HG02588 (cell line): ENCODE results near the gene CRYGC.

ENCODE experiments used
- ATAC-seq: cut with Tn5 transposase; IDR thresholded peaks from one replicate; pipeline ENCODE4 v1.9.1; 2021; ENCODE audit warnings: mild to moderate bottlenecking, moderate library complexity; ENCODE audit not compliant: unreplicated experiment

Gene CRYGC, protein sequence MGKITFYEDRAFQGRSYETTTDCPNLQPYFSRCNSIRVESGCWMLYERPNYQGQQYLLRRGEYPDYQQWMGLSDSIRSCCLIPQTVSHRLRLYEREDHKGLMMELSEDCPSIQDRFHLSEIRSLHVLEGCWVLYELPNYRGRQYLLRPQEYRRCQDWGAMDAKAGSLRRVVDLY

DNA sequence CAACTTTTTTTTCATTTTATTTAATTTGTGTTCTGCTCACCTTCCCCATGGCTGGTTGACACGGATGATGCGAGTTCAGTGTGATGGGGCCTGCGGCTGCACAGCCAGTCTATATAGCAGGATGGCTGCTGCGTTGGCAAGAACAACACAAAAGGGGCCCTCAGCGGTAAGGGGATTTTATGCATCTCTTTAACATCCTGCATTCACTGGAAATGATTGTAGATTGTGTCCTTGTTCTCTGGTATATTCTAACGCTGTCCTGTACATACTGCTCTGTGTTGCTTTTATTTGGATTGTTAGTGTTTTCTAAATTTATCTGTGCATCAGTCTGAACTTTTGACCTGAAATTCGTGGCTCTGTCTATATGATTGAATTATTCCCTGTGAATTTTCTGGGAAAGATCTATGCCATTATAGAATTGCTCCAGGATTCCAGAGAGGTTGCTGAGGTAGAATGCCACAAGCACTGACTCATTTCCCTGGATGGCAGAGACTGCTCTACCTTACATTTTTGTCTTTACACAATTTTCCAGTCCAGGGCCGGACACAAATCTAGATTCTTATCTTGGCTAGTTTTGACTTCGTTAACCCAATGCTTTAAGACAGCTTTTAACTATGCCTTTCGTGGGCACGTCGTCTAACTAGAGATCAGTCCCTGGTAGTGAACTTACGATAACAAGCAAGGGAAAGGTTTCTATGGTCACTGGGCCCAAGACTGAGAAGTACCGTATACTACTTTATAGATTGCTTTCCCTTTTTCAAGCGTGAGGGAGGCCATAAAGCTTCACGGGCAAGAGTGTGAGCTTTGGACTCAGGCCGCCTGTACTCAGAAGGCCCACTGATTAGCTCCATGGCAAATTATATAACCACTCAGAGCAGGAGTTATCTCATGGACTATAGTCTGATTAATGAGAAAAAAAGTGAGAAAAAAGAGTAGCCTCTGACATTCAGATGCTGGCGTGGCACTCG lies at the start of gene CRYGC:
TSS of gene CRYGC (minus strand) at position 85 of the 968 bp plus-strand sequence. CDS start at position 49, 36 bp downstream.
- no peak for ATAC-seq

DNA sequence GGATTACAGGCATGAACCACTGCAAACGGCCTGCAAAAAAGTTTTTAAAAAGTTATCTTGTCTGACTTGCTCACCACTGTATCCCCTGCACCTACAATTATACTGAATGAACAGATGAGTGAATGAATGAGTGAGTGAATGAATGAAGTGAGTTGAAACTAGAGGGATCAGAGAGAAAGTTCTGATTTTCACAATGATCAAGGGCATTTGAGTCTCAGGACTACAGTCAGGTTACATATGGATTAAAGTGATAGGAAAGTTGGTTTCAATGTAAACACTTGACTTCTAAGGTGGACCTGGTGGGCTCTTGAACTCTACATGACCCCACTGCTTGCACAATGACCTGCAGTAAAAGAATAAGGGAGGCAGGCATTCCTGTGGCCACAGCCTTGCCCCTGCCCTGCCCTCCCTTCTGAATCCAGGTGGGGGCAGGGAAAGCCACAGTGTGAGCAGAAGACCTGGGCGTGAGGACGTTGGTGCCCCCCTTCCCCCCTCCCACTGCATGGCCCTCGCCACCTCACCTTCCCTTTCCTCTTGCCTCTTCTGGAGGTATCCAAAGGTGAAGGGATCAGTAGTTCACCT lies 49.5 kb upstream of the CRYGC start:
- ATAC-seq: no peak

DNA sequence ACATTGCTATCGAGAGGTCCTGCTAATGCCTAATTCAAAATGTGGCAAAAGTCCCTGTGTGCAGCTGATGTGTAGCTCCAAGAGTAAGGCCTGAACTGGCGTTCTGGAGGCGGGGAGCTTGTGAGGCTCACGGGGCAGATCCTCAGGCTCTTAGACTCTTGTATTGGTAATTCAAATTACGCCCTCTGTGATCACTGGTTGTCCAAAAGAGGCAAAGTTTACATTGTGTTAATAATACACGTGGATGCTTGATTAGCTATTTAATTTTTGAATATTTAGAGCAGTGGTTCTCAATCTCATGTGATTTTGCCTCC lies 46.2 kb upstream of the CRYGC start:
- no peak for ATAC-seq

DNA sequence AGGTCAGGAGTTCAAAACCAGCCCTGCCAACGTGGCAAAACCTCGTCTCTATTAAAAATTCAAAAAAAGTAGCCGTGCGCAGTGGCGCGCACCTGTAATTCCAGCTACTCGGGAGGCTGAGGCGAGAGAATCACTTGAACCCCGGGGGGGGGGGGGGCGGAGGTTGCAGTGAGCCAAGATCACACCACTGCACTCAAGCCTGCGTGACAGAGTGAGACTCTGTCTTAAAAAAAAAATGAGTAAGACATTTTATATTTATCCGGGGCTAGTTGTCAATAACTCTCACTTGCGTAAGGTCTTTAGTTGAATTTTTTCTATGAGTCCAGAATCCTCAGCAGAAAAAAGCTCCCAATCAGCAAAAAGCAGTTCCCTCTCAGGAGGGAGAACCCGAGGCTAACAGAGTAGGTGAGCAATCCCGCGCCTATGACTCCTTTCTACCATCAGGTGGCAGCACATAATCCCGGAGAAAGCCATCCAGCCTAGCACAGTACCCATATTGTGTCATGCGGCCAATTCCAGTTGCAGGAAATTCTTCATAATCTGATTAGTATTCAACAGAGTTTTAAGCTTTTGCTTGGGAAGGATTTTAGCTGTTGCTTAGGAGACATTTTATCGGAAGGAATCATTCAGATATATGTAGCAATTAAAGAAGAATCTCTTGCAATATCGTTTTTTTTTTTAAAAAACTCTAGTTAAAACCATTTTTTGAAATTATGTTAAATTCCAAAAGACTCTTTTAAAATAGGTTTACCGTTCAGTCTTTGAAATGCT lies 45.6 kb upstream of the CRYGC start:
- peak; percentile 99 for ATAC-seq

DNA sequence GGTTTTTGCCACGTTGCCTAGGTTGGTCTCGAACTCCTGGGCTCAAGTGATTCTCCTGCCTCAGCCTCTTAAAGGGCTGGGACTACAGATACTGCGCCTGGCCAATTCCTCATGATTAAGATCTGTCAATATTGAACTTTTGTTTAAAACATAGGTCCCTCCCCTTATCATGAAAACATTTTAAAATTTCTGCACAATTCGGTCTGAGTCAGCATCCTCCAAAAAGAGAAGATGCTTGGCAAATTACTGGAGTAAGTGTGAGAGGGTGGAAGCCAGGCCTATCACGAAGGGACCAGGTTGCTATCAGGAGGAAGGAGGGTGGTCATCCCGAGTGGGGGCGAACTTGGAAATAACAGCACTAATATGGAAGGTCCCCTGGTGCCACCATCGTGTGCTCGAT lies 44.5 kb upstream of the CRYGC start:
- ATAC-seq: no peak

DNA sequence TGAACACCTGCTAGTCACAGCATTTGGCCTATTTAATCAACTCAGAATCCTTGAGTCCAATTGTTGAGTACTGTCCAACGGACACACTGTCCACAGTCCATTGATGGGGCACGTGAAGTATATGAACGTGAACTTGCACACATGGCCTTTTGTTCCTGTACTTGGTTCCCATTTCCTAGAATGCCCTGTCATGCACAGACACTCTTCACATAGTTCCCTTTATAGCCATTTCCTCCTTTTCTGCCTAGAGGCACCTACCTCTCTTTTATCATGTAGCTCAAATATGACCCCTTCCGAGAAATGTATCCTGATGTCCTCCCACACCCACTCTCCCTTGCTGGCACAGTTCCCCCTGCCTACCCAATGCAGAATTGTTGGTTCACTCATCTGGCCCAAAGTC lies 42.5 kb upstream of the CRYGC start:
- no peak for ATAC-seq

DNA sequence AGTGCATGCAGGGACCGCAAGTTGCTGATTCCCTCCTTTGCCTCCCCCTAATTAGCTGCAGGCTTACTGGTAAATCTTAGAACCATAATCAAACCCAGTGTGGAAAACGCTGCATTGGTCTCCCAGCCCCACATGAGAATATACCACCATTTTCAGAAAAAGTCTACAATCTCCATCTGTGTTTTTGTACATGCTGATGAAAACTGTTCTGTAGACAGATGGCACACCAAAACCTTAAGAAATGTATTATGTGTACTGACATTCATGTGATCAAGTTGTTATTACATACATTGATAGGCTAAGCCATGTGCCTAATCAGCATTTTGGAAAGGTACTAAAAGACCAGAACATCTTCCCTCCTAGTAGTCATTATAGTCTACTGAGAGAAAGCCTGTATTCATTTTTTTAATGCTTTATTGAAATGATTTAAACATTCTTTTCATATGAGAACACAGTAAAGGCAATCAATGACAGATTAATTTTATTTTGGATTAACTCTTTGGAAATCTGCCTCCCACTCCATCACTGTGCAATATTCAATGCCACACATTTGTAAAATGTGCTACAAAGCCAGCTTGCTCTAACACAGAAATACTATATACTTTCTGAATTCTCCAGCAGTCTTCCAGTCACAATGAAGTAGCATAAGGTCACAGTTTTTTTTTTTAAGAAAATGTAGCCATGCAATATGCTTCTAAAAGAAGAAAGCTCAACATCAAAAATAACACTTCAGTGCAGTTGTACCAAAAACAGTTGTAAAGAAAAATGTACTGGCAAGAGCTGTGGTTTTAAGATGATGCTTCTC lies 35.5 kb upstream of the CRYGC start:
- ATAC-seq: no peak

DNA sequence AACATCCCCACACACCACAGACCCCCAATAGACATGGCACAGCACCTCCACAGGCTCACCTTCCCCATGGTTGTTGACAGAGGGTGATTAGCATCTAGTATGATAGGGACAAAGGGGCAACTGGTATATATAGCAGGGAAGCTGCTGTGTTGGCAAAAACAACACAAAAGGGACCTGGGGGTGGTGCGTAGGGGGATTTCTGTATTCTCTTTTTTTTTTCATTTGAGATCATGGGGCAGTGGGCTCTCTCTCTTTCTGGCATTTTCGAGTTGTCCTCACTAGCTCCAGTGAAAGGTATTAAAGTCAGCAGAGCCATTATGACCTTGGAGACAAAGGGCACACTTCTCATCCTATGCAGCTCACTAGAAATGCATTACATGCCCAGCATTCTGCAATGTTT lies 33.9 kb upstream of the CRYGC start, which contains the start of gene CRYGA:
TSS of gene CRYGA (minus strand) at position 101 of the 400 bp plus-strand sequence. CDS start at position 68, 33 bp downstream.
- ATAC-seq: no peak

DNA sequence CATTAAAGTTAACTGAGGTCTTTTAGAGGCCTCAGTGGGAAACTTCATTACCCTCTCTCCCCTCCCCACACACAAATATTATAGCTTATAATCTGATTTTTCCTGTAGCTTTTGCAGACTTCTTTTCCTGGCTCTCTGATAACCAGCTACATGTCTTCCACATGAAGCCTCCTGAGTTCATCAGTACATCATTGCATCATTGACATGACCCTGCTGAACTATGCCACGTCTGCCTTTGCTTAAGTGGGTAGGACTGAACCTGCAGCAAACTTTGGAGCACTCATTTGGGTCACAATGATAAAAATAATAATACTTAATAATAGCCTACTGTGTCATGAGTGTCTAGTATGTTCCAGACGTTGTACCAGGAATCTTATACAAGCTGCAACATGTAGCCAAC lies 26.8 kb upstream of the CRYGC start:
- ATAC-seq: no peak

DNA sequence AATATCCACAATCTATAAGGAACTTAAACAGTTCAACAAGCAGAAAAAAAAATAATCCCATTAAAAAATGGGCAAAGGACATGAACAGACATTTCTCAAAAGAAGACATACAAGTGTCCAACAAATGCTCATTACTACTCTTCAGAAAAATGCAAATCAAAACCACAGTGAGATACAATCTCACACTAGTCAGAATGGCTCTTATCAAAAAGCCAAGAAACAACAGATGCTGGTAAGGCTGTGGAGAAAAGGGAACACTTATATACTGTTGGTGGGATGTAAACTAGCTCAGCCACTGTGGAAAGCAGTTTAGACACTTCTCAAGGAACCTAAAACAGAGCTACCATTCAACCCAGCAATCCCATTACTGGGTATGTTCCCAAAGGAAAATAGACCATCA lies 23.5 kb upstream of the CRYGC start:
- no peak for ATAC-seq

DNA sequence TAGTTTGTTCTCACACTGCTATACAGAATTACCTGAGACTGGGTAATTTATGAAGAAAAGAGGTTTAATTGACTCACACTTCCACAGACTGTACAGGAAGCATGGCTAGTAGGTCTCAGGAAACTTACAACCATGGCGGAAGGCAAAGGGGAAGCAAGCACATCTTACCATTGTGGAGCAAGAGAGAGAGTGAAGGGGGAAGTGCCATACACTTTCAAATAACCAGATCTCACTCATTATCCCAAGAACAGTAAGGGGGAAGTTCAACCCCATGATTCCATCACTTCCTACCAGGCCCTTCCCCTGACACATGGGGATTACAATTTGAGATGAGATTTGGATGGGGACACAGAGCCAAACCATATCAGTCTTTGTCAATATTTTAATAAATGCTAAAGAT lies 21.3 kb upstream of the CRYGC start:
- ATAC-seq: no peak

DNA sequence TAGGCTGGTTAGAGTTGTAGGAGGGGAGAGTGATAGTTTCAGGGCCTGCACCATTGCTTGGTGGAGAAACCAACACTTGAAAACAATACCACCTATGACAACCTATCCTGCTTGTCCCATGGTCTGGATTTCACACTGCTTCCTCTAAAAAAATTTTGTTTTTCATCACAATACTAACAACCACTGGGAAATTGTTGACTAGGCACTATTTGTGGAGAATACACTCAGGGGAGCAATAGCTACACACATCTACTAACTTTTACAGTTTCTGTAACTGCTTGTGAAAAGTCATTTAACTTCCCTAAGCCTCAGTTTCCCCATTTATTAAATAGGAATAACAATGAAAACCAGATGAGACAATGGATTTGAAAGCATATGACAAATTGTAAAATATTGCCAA lies 20.5 kb upstream of the CRYGC start:
- no peak for ATAC-seq

DNA sequence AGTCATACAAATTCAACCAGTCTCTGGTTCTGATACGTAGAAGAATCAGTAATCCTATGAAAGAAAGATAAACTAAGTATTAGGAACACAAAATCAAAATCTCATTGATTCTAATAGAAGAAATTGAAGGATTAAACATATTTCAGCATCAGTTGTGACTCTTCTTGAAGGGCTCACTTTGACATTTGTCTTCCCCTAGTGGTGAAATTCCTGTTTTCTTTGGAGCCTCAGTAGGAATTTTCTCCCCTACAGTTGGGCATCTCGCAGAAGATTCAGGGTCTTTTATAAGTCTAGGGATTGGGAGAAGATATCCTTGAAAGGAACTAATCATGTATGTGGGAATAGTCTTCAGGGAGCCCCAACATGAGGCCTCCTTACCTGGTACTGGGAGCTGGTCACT lies 19.2 kb upstream of the CRYGC start:
- no peak for ATAC-seq

DNA sequence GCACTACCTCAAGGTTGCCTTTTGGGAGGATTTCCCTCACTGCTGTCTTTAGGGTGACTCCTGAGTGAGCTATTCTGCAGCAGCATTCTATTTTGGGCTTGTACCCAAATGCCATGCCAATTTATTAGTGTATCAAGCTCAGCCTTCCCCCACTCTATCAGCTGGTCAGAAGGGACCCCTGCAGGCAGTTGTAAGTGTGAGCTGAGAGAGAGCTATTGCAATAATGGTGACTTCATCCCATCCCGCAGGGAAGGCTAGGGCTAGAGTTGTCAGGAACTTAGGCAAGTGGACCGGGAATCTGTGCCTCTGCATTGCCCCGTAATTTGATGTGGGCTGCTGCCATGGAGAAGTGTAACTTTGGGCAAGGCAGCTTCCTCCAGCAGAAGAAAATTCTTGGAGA lies 18.1 kb upstream of the CRYGC start:
- ATAC-seq: no peak

DNA sequence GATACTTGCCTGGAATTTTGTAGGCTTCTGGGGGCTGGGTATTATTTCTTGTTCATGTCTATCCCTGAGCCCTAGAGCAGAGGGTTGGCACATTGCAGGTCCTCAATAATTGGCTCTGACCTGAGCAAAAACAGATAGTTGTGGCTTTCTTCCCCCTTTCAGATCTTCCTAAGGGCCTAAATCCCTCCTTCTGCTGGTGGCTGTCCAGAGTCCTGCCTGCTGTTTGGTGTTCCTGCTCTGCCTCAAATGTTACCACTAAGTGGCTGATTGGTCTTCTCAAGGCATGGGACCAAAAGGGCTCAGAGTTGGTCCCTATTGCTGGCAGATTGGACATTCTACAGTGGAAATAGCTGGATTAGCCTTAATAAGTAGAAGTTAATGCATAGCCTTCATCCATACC lies 17.4 kb upstream of the CRYGC start:
- no peak for ATAC-seq

DNA sequence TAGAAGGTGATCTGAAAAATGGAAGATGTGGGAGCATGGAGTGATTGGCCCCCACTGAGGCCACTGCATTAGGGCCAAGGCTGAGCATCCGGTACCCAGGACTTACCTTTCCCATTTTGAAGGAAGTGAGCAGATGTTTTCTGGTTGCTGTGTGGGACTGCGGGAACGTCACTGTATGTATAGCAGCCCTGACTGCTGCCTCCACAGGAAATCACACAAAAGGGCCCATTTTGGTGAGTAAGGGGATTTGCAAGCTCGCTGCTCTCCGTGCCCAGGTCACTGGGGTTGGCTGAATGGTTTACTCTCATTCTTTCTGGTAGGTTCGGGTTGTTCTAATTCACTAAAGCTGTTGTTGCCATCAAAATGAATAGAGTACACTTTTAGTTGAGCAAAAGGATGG lies 16.4 kb upstream of the CRYGC start, which contains the start of gene CRYGB:
TSS of gene CRYGB (minus strand) at position 153 of the 400 bp plus-strand sequence. CDS start at position 115, 38 bp downstream.
- ATAC-seq: no peak

DNA sequence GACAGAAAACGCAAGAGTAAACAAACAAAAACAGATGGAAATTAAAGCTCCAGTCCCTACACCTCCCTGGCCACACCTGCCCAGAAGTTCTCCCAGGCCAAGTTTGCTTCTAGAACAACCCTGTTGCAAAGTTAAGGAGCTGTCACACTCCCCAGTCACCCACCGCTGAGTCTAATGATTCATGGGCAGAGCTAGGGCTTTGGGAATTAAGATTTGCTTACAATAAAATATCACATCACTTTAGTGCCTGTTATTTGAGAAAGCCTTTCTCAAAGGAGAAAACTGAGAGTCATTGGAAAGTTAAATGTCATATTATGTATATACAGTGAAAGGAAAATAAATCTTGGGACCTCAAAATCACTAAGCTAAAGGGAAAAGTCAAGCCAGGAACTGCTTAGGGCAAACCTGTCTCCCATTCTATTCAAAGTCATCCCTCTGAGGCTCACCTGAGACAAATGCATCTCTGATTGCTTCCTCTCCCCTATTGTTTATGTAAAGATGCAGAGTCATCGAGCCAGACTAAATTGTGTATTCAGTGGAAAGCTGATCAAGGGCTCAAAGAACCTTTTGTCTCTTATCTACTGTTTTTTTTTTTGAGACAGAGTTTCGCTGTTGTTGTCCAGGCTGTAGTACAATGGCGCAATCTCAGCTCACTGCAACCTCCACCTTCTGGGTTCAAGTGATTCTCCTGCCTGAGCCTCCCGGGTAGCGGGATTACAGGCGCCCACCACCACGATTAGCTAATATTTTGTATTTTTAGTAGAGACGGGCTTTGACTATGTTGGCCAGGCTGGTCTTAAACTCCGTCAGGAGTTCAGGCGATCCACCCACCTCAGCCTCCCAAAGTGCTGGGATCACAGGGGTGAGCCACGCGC lies 13.5 kb upstream of the CRYGC start:
- ATAC-seq: no peak

DNA sequence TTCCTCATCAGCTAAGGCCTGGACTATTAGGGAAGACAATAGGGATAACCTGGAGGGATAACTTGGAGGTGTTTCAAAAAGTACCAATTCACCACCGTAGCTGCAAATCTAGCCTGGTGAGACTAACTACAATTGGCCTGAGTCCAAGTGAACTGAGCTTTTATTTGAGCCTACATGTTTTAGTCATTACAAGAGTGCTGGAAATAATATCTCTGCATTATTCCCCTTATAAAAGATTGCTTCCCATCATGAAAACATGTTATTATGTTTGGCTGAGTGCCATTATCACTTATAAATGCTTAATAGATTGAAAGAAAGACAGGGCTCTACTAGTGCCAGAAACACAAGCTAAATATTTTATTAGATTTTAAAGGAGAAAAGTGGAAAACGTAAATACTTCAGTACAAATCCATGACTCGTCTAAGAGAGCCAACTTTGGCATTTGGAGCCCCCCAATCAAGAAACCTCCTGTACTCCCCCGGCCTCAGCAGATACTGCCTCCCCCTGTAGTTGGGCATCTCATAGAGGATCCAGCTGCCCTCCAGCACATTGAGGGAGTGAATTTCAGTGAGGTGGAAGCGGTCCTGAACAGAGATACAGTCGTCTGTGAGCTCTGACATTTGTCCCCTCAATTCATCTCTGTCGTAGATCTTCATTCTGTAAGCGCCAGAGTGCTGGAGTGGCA lies 12.8 kb upstream of the CRYGC start:
- ATAC-seq: no peak

DNA sequence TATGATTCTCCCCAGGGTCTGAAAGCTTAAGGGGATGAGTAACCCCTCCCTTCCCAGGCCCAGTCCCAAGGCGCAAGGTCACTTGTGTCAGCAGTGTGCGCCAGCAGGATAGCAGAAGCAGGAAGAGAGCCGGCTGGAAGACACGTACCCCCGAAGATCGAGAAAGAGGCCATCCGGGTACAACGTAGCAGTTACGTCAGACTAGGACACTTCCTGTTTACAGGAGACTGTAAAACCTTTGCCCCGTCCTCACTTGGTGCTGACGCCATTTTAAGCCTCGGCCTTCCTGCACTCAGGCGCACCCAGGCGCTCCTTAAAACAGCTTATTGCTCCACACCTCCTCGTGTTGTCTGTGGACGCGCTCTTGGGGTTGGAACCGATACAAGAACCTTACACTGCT lies 9.8 kb upstream of the CRYGC start:
- ATAC-seq: no peak
